ENCODE results near the gene SYTL2. TPM values are rescaled to one million over a fixed set of nuclear protein-coding genes. Genes with fewer than 3 reads are reported as not detected.

SYTL2 gene
- total RNA-seq, 1 donor from 2014 or later, result 17.4 TPM

DNA sequence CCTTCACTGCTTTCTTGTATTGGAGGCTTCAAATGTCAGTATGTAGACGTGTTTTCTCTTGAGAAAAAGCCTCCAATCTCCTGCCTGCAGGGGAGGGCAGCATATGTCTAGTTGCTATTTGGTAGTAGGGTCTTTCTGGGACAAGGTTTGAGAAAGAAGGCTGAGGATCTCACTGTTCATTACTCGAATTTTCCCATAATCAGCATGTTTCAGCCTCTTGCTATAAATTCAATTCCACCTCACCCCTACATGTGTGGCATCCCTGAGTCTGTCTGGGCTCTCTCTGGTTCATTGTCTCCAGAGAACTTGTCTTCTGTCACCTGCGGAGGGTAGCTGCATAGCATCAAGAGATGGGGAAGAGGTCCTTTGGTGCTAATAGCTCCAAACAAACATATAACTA is 24.8 kb upstream of the SYTL2 start:
- DNase-seq (ENCODE audit: extremely low spot score in 2 of 2), result no peak
- intact Hi-C loops (cut with DNase I), result no loop called here
- Histone ChIP-seq H3K9me3 (no peaks in the 10 kb centered on the region), H3K27me3 (no peaks in the 10 kb centered on the region), H3K4me1 (no peaks in the 10 kb centered on the region), H3K27ac (no peak overlapping the region), H3K36me3 (no peaks in the 10 kb centered on the region), H3K4me3 (no peak overlapping the region)
- TF ChIP-seq CTCF (IDR thresholded peaks at IDR 0.05) (no peak), POLR2AphosphoS5 (IDR thresholded peaks at IDR 0.05; ENCODE audit: insufficient read depth in 1 of 2, low read depth in 1 of 2) (no peak), POLR2A (IDR thresholded peaks at IDR 0.05) (no peak)

DNA sequence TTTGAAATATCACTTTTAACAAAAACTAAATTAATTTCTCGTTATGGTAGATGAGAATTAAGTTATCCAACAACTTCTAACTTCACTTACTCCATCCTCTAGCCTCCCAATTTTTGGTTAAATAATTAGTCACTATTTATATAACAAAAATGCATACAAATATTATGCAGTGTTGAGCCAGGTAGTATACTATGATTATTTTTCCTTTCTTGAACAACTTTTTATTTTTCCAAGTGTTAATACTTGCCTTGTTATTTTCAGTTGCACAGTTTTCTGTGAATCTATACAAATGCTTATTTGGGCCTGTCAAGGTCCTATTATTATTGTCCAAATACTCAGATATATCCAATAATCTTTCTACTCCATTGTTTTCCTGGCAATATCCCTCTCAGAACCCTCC is 24.3 kb upstream of the SYTL2 start:
- DNase-seq (ENCODE audit: extremely low spot score in 2 of 2), result no peak
- Histone ChIP-seq H3K27me3 (no peaks in the 10 kb centered on the region), H3K9me3 (no peaks in the 10 kb centered on the region), H3K36me3 (no peaks in the 10 kb centered on the region), H3K27ac (no peak overlapping the region), H3K4me1 (no peaks in the 10 kb centered on the region), H3K4me3 (no peak overlapping the region)
- intact Hi-C loops (cut with DNase I), result no loop called here
- TF ChIP-seq POLR2A (IDR thresholded peaks at IDR 0.05) (no peak), POLR2AphosphoS5 (IDR thresholded peaks at IDR 0.05; ENCODE audit: insufficient read depth in 1 of 2, low read depth in 1 of 2) (no peak), CTCF (IDR thresholded peaks at IDR 0.05) (no peak)

DNA sequence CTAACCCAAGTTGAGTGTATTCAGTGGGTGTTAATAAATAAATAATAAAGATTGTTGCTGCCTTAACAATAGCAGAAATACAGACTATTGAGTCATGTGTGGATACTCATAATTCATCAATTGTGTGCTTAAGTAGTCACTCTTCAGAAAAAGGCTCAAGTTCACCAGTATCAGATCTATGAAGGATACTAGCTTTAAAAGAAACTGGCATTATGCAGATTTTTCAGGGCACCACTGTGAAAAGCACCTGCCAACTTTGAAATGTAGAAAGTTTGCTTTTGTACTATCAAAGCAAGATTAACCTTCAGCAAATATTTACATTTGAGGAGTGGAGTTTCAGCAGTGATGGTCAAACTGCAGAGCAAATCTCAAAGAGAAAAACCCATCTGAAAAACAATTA is 20.1 kb upstream of the SYTL2 start:
- Histone ChIP-seq H3K9me3 (no peaks in the 10 kb centered on the region), H3K36me3 (no peaks in the 10 kb centered on the region), H3K4me1 (peaks cover 30% of the 10 kb centered on the region), H3K4me3 (no peak overlapping the region), H3K27me3 (no peaks in the 10 kb centered on the region), H3K27ac (no peak overlapping the region)
- intact Hi-C loops (cut with DNase I), result no loop called here
- no peak for DNase-seq (ENCODE audit: extremely low spot score in 2 of 2)
- no peak for TF ChIP-seq POLR2AphosphoS5 (IDR thresholded peaks at IDR 0.05; ENCODE audit: insufficient read depth in 1 of 2, low read depth in 1 of 2)
- no peak for TF ChIP-seq CTCF (IDR thresholded peaks at IDR 0.05)
- TF ChIP-seq POLR2A (IDR thresholded peaks at IDR 0.05), result no peak

DNA sequence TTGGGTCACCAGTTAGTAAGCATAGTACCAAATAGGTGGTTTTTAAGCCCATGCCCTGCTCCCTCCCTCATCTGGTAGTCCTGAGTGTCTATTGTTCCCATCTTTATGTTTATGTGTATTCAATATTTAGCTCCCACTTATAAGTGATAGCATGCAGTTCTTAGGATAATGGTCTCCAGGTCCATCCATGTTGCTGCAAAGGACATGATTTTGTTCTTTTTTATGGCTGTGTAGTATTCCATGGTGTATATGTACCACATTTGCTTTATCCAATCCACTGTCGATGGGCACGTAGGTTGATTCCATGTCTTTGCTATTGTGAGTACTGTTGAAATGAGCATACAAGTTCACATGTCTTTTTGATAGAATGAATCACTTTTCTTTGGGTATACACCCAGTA is 18.2 kb upstream of the SYTL2 start:
- H3K27me3 ChIP-seq, result no peaks in the 10 kb centered on the region
- intact Hi-C loops (cut with DNase I), result no loop called here

GRCh38 chr11:85828640-85828978 is 17.7 kb upstream of the SYTL2 start:
- no peaks in the 10 kb centered on the region for H3K27me3 ChIP-seq
- no peaks in the 10 kb centered on the region for H3K9me3 ChIP-seq
- no peak overlapping the region for H3K4me3 ChIP-seq
- intact Hi-C loops (cut with DNase I), result no loop called here
- H3K4me1 ChIP-seq, result peaks cover 38% of the 10 kb centered on the region
- peak overlapping the region; percentile 7 for H3K27ac ChIP-seq
- DNase-seq (ENCODE audit: extremely low spot score in 2 of 2), result no peak
- TF ChIP-seq POLR2A (IDR thresholded peaks at IDR 0.05) (no peak), POLR2AphosphoS5 (IDR thresholded peaks at IDR 0.05; ENCODE audit: insufficient read depth in 1 of 2, low read depth in 1 of 2) (no peak), CTCF (IDR thresholded peaks at IDR 0.05) (no peak)
- H3K36me3 ChIP-seq, result no peaks in the 10 kb centered on the region

More for the DNA sequence above, 18.2 kb upstream of the SYTL2 start:
- TF ChIP-seq CTCF (IDR thresholded peaks at IDR 0.05), result no peak
- no peak for TF ChIP-seq POLR2A (IDR thresholded peaks at IDR 0.05)
- TF ChIP-seq POLR2AphosphoS5 (IDR thresholded peaks at IDR 0.05; ENCODE audit: insufficient read depth in 1 of 2, low read depth in 1 of 2), result no peak
- H3K4me3 ChIP-seq, result no peak overlapping the region
- no peaks in the 10 kb centered on the region for H3K9me3 ChIP-seq
- H3K4me1 ChIP-seq, result peaks cover 38% of the 10 kb centered on the region
- no peaks in the 10 kb centered on the region for H3K36me3 ChIP-seq
- DNase-seq (ENCODE audit: extremely low spot score in 2 of 2), result no peak
- peak overlapping the region; percentile 7 for H3K27ac ChIP-seq

Measured in vagina (tissue), 2 donors.